Suppressor macrophage (primary cell): ENCODE data around the gene DAPK3.
A peak's percentile ranks its signal among the peaks of the same experiment; 100 is the strongest.
"Not testable (repeated sequence)": the region's sequence is repeated elsewhere in the genome, so short reads cannot be mapped to it uniquely, and the experiment has no call there.

Experiments used
- DNase-seq, 4 experiments: peaks; one replicate each; pipeline ENCODE4 v3.0.0-alpha.2; 2020 to 2022
- total RNA-seq, 17 experiments: gene quantifications; one replicate each; lab custom pipeline; 2026; ENCODE audit warnings: mixed read lengths in 6 of 17, inconsistent platforms in 3 of 17; lab: John Stamatoyannopoulos, UW

Gene DAPK3
- 11.1 to 35.0 (median 20.2) reads per million in 17 experiments for total RNA-seq

DNA sequence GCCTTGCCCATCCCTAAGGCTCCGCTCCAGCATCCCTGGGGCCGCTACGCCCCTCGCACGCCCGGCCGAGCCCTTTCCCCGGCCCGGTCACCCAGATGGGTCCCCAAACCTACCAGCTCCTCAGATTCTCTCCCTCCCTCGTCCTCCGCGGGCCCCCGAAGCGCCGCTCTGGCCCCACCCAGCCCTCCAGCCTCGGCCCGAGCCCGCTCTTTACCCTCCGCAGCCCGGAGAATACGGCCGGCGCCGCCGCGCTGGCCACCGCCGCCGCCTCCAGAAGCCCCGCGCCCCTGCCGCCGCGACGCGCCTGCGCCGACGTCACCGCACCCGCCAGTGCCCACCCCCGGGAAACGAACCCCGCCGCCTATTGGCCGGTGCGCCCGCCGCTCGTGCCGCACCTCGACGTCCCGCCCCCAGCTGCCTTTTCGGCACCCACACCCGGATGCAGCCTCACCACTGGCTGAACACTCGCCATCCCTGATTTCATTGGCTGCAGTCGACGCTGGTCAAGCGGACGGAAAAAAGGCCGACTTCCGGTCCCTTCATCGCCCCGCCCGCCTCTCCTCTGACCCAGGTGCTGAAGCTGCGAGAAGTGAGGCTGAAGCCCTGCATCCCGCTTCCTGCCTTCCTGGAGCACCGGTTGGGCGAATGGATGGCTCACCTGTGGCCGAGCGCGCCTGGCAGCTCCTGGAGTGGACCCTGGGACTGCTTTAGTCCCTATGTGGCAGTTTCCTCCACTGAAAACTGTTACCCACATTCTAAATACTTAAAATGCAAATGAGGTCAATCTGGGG, at the start of gene DAPK3:
DAPK3 (minus strand) TSS at position 292 of the 791 bp plus-strand sequence. CDS start 1,364 bp downstream, outside the sequence.
- DNase-seq, result peak; percentile 96 to 99 (median 98)

DNA sequence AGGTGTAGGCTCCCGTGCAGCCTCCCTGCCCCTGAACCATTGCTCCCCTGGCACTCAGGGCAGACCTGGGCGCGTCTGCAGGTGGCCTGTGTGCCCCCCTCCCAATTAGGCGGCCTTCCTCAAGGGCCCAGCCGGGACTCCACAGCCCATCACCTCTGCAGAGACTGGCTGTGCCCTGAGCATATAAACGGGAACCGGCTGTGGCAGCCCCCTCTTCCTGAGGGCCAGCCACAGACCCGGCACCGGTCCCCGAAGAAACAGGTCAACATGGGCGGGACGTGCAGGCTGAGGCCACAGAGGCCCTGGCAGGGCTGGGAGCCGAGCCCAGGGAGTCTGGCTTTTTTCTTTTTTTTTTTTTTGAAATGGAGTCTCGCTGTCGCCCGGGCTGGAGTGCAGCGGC, 48.7 kb upstream of the DAPK3 start:
- DNase-seq, result no peak

DNA sequence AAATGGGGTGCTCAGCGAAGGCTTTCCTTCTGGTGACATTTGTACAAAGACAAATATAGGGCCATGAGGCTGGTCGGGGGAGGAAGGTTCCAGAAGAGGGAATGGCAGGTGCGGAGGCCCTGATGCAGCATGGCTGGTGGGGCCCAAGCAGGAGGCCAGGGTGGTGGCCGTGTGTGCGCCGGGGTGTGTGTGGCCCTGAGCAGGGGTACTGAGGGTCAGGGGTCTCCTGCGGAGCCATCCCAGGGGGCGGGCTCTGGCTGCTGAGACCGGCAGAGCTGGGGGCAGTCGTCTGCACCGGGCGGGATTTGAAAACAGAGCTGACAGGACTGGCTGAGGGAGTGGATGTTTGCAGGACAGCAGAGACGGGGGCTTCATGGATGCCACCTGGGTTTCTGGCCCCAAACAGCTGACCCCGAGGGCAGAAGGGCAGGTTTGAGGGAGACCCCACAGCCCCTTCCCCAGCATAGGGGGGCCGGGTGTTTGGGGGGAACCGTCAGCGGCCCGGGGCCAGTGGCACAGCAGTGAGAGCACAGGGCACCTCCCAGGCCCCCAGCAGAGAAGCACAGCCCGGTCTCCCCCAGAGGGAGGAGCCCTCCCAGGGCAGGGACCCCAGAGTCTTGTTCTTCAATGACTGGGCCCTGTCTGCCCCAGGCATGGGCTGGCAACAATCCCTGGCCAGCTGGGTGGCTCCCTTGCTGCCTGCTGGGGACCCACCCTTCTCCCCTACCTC, 48.0 kb upstream of the DAPK3 start:
- DNase-seq, result no peak

GRCh38 chr19:4018140-4018613, 47.3 kb upstream of the DAPK3 start:
- no peak for DNase-seq

- no peak for DNase-seq
Observed at GRCh38 chr19:4016903-4017638, 46.2 kb upstream of the DAPK3 start.

- DNase-seq, result no peak
Observed at GRCh38 chr19:4016486-4016885, 45.6 kb upstream of the DAPK3 start.

DNA sequence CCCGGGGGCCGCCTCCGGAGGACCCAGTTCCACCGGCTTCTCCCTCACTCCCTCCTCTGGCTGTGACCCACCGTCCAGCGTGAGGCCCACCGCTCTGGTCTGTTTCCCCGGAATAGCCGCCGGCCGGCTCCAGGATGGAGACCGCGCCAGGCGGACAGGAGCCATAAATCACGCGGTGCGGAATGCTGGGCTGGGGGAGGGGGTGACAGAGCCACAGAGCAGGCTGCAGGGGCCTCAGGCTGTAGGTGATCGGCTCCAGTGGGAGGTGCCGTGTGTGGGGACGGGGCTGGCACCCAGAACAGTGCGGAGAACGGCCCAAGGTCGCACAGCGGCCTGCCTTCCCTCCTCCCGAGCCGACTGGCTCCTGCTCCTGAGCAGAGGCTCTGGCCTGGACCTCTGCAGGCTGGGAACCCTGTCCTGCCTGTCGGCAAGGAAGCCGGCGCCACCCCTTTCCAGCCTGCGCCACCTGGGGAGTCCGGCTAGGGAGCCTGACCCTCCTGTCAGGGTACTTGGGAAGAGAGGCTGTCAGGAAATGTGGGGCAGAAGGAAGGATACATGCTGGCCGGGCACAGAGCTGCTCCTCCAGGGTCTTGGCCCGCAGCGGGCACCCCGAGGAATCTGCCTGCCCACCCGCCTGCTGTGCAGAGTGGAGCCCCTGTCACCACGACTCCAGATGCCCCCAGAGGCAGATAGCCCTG, 45.0 kb upstream of the DAPK3 start:
- no peak for DNase-seq

DNA sequence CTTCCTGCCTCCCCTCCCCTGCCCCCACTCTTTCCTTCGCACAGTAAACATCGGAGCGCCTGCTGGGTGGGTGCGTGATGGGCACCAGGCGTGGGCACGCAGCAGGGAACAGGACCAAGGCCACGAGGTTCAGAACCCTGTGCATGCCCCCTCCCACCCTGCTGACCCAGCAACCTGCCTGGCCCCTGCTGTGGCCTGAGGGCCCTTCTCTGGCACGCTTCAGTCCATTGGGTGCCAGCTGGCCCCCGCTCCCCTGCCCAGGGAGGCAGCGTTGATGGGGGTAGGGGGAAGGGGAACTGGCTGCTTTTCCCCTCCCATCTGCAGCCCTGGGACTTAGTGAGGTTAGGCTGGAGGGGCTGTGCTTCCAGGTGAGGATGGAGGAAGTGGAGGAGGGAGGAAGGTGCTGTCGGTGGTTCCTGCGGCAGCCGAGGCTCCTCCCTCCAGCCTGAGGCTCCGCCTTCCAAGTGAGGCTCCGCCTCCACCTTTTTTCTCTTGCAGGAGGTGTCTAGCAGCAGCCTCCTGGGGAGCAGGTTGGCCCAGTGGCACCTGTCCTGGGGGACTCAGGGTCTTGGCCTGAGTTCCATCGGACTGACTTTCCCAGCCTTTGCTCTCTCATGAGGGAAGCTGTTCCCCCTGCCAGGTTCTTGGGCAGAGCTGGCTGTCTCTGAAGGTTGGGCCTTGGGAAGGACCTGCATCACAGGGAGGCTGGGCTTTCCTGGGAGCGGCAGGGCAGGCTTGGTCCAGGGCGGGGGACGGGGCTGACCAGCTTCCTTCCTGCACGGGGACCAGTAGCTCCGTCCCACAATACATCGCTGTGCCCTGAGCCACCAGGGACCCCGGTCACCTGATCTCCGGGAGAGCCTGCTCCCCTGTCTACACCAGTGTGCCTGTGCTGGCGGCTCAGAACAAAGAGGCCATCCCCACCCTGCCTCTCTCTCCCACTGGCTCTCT, 43.9 kb upstream of the DAPK3 start:
- DNase-seq, result no peak

- no peak for DNase-seq
Observed at GRCh38 chr19:4013886-4014540, 43.1 kb upstream of the DAPK3 start.

DNA sequence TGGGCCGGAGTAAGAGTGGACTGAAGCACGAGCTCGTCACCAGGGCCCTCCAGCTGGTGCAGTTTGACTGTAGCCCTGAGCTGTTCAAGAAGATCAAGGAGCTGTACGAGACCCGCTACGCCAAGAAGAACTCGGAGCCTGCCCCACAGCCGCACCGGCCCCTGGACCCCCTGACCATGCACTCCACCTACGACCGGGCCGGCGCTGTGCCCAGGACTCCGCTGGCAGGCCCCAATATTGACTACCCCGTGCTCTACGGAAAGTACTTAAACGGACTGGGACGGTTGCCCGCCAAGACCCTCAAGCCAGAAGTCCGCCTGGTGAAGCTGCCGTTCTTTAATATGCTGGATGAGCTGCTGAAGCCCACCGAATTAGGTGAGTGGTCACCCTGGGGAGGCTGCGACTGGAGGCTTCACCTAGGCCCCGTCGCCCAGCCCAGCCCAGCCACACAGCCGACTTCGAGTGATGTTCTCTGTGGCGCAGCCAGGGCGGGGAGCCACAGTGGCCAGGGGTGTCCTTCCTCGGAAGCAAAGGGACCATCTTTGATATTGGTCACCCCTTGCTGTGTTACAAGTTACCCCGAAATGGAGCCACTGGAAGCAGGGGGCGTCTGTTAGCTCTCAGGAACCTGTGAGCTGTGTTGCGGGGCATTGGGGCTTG, 42.2 kb upstream of the DAPK3 start:
- DNase-seq, result no peak

DNA sequence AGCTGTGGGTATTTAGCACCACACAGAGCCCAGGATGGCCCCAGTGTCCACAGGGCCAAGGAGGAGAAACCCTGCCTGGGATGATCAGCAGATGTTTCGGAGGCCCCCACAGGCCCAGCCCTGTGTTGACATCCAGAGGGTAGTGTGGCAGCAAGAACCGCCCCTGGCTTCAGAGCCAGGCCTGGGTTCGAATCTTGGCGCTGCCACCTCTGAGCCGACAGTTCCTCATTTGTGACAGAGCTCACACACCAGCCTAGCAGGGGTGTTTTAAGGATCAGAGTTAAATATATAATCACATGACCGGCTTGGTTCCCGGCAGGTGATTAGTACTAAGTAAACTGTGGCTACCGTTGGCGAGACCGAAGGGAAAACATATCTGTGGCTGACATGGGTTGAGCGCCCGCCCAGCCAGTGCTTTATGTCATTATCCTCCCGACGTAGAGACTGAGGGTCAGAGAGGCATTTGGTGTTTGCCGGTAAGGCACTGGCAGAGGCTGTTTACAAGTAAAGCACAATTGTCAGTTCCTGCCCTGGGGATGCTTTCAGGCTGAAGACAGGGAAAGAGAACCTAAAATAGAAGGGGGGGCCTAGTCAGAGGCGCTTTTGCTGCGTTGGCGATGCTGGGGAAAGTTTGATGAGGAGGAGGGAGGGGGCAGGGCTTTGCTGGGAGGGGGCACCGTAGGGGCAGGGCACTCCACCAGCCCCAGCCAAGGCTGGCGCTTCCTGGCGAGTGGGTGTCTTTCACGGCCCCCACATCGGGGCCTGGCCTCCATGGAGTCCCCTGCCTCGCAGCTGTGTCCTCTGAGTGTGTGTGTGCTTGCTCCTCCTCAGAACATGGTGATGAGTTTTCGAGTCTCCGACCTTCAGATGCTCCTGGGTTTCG, 41.4 kb upstream of the DAPK3 start:
- DNase-seq, result no peak

DNA sequence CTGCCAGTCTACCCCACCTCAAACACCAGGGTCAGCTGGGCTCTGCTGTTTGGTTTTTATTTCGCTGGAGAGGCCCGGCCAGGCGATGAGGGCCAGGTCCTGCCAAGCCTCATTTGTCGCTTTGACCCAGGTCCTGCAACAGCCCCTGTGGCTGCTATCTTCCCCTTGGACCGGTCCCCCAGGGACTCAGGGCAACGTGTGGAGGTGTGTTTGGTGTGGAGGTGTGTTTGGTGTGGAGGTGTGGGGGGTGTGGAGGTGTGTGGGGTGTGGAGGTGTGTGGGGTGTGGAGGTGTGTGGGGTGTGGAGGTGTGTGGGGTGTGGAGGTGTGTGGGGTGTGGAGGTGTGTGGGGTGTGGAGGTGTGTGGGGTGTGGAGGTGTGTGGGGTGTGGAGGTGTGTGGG, 40.5 kb upstream of the DAPK3 start:
- not testable (repeated sequence) for DNase-seq

DNA sequence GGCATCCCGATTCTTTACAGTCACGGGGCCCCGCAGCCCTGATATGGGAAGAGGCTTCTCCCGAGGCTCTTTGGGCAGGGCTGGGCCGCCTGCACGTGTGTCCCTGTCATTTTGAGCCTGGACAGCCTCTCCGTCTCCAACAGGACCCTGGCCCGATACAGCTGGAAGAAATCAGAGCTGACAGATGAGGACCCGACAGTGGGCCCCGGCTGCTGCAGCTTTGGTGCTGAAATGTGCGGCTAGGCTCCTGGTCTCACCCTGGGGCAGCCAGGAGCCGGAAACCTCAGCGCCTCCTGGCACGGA, 39.9 kb upstream of the DAPK3 start:
- no peak for DNase-seq

DNA sequence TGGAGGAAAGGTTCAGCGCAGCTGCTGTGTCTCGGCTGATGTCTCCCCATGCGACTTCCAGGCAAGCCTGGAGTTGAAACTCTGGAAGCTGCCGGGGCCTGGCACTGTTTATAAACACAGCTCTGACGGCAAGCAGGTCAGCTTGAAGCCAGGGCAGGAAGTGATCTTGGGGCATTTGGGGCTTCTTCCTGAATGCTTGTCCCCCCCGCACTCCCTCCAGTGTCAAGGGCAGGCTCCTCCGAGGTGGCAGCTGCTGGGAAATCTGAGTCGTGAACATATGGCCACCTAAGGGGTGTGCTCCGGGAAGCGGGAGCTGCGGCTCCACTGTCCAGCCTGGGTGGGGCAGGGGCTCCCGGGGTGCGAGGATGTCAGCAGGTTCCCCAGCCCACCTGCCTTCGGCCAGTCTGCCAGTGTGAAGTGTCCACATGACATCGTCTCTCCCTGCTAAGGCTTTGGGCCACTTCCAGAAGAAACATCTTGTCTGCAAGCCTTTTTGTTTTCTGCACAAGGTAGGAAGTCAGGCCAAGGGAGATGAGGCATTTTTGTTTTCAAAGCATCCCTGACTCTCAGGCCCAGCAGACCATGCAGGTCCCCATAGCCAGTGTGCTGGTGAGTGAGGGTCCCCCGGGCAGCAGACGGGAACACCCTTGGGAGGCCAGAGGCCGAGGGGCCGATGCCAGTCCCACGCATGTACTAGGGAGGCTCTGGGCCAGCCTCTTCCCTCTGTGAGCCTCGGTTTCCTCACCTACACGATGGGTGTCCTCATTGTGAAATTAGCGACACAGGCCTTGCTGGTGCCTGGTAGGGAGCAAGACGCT, 39.3 kb upstream of the DAPK3 start:
- DNase-seq, result no peak

- DNase-seq, result peak in 3 of 4 experiments; percentile 24 to 42 (median 26)
Observed at GRCh38 chr19:4007836-4008539, 37.1 kb upstream of the DAPK3 start.

GRCh38 chr19:4007021-4007835, 36.3 kb upstream of the DAPK3 start, which contains the start of gene PIAS4:
TSS of gene PIAS4 (plus strand) at chr19:4007736. CDS start at chr19:4007761, 25 bp downstream.
- DNase-seq, result peak; percentile 98 to 100 (median 100)

DNA sequence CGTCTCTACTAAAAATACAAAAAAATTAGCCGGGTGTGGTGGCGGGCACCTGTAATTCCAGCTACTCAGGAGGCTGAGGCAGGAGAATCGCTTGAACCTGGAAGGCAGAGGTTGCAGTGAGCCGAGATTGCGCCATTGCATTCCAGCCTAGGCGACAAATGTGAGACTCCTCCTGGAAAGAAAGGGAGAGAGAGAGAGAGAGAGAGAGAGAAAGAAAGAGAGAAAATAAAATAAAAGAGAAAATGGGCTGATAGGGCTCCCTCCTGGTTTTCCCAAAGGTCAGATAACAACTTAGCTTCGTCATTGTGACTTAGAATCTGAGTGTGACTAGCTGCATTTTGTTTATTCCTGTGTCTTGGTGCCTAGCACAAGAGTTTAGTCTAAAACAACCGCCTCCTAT, 34.5 kb upstream of the DAPK3 start:
- DNase-seq, result not testable (repeated sequence)
